ENCODE results near the gene ZNF662. TPM values are rescaled to one million over a fixed set of nuclear protein-coding genes. Genes with fewer than 3 reads are reported as not detected.

Gene ZNF662
- total RNA-seq, 1 donor from 2014 or later = 1.4 TPM

GRCh38 chr3:42934910-42935309, 29.0 kb downstream of the ZNF662 start:
- TF ChIP-seq CTCF (IDR thresholded peaks at IDR 0.05; ENCODE audit: unreplicated experiment) = no peak
- Mint-ChIP-seq H3K4me3 (ENCODE audit: unreplicated experiment) (no peak overlapping the region), H3K27ac (ENCODE audit: unreplicated experiment) (no peak overlapping the region), H3K4me1 (ENCODE audit: unreplicated experiment) (no peaks in the 10 kb centered on the region), H3K36me3 (ENCODE audit: low read depth, unreplicated experiment) (no peaks in the 10 kb centered on the region), H3K9me3 (ENCODE audit: unreplicated experiment) (no peaks in the 10 kb centered on the region), H3K27me3 (ENCODE audit: unreplicated experiment) (no peaks in the 10 kb centered on the region)
- no peak for DNase-seq (ENCODE audit: low spot score)

GRCh38 chr3:42935472-42935871, 29.5 kb downstream of the ZNF662 start:
- Mint-ChIP-seq H3K27me3 (ENCODE audit: unreplicated experiment) (no peaks in the 10 kb centered on the region), H3K4me3 (ENCODE audit: unreplicated experiment) (no peak overlapping the region), H3K27ac (ENCODE audit: unreplicated experiment) (no peak overlapping the region), H3K9me3 (ENCODE audit: unreplicated experiment) (no peaks in the 10 kb centered on the region), H3K4me1 (ENCODE audit: unreplicated experiment) (no peaks in the 10 kb centered on the region), H3K36me3 (ENCODE audit: low read depth, unreplicated experiment) (no peaks in the 10 kb centered on the region)
- no peak for TF ChIP-seq CTCF (IDR thresholded peaks at IDR 0.05; ENCODE audit: unreplicated experiment)
- DNase-seq (ENCODE audit: low spot score) = no peak

- no peak for DNase-seq (ENCODE audit: low spot score)
Measured at GRCh38 chr3:42936157-42936981, 30.4 kb downstream of the ZNF662 start.

GRCh38 chr3:42937334-42937733, 31.4 kb downstream of the ZNF662 start:
- Mint-ChIP-seq H3K27ac (ENCODE audit: unreplicated experiment) (no peak overlapping the region), H3K9me3 (ENCODE audit: unreplicated experiment) (no peaks in the 10 kb centered on the region), H3K4me1 (ENCODE audit: unreplicated experiment) (no peaks in the 10 kb centered on the region), H3K36me3 (ENCODE audit: low read depth, unreplicated experiment) (no peaks in the 10 kb centered on the region), H3K4me3 (ENCODE audit: unreplicated experiment) (no peak overlapping the region), H3K27me3 (ENCODE audit: unreplicated experiment) (peaks cover 3% of the 10 kb centered on the region)
- no peak for TF ChIP-seq CTCF (IDR thresholded peaks at IDR 0.05; ENCODE audit: unreplicated experiment)
- DNase-seq (ENCODE audit: low spot score) = no peak

More at GRCh38 chr3:42936157-42936981, 30.4 kb downstream of the ZNF662 start:
- H3K4me1 Mint-ChIP-seq (ENCODE audit: unreplicated experiment) = no peaks in the 10 kb centered on the region
- no peak overlapping the region for H3K4me3 Mint-ChIP-seq (ENCODE audit: unreplicated experiment)
- no peak overlapping the region for H3K27ac Mint-ChIP-seq (ENCODE audit: unreplicated experiment)
- H3K36me3 Mint-ChIP-seq (ENCODE audit: low read depth, unreplicated experiment) = no peaks in the 10 kb centered on the region
- H3K9me3 Mint-ChIP-seq (ENCODE audit: unreplicated experiment) = no peaks in the 10 kb centered on the region
- no peaks in the 10 kb centered on the region for H3K27me3 Mint-ChIP-seq (ENCODE audit: unreplicated experiment)
- TF ChIP-seq CTCF (IDR thresholded peaks at IDR 0.05; ENCODE audit: unreplicated experiment) = no peak

- Mint-ChIP-seq H3K27ac (ENCODE audit: unreplicated experiment) (no peak overlapping the region), H3K4me3 (ENCODE audit: unreplicated experiment) (no peak overlapping the region), H3K9me3 (ENCODE audit: unreplicated experiment) (no peaks in the 10 kb centered on the region), H3K36me3 (ENCODE audit: low read depth, unreplicated experiment) (no peaks in the 10 kb centered on the region), H3K27me3 (ENCODE audit: unreplicated experiment) (peaks cover 3% of the 10 kb centered on the region), H3K4me1 (ENCODE audit: unreplicated experiment) (no peaks in the 10 kb centered on the region)
- TF ChIP-seq CTCF (IDR thresholded peaks at IDR 0.05; ENCODE audit: unreplicated experiment) = no peak
- no peak for DNase-seq (ENCODE audit: low spot score)
Measured at GRCh38 chr3:42942693-42943092, 36.8 kb downstream of the ZNF662 start.
